ENCODE measurements around the gene RAB6A.
"Not testable (repeated sequence)": the region's sequence is repeated elsewhere in the genome, so short reads cannot be mapped to it uniquely, and the experiment has no call there.

Gene RAB6A

DNA sequence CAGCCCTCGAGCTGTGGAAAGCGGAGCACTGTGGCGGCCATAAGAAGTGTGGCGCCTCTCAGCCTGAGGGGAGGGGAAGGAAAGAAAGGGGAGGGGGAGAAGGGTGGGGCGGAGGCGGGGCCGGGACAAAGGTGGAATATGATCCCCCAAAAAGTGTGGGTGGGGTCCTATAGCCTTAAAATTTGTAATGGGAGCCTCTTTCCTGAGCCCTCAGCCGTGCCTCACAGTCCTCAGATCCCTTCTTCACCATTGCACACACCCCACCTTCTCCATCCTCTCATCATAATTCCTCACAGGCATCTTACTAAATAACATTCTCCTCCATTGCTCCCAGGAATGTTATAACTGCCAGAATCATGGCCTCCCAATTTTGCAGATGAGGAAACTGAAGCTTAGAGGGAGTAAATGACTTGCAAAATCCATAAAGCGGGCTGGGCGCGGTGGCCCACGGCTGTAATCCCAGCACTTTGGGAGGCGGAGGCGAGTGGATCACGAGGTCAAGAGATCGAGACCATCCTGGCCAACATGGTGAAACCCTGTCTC, 600 bp upstream of the RAB6A start:
- DNase-seq, result no peak

DNA sequence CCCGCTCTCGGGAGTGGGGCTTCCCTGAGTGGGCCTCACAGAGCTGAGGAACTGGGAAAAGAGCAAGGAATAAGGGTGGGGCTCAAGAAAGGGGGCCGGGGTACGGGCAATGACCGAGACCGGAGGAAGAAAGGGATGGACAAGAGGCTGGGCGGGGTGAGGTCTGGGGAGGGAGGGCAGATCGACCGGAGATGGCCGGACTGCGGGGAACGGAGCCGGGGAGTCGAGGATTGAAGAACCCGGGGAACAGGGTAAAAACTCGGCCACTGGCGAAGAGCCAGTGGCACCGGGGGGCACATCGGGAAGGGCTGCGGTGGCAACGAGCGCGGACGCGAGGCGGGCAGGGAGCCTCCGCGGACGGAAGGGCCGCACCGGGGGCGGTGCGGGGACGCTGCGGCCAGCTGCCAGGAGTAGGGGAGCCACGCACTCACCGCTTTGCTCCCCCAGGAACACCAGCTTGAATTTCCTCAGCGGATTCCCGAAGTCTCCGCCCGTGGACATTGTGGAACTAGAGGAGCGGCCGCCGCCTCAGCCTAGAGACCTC, 667 bp downstream of the RAB6A start:
- peak; percentile 43 for DNase-seq

DNA sequence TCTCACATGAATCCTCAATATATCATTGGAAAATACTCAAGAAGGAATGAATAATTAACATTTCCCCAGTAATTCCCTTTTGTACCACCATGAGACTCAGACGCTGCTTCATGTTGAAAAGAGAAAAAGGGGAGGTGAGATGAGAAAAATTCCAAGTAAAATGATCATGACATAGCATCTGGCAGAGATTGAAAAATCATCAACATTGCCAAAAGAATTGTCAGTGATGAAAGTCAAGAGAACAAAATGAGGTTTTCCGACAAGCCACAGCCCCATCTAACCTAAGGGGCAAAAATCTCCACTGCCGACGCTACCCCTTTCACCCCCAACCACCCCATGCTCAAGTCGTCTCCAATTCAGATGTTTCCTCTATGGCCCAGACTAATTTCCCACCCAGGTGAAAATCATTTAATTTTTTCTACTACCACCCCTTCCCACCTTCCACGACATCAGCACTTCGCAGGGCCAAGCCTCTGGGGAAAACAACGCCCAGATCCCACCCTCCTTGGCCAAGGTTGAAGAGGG, 1.2 kb downstream of the RAB6A start:
- DNase-seq, result no peak

DNA sequence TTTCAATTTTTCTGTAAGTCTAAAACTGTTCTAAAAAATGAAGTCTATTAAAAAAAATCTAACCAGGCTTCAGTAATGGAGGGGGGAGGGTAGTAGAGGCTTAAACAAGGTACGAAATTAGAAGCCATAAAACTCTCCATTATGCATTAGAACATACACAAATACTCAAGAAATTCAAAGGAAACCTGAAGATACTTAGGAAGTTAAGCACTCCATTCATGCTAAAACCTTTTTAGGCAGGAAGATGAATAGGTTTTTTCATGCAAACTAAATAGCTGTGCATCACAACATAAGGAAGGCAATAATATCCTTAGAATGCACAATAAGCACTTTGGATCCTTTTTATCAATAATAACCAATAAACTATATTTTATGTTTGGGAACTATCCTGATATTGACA, 2.4 kb downstream of the RAB6A start:
- DNase-seq, result no peak

DNA sequence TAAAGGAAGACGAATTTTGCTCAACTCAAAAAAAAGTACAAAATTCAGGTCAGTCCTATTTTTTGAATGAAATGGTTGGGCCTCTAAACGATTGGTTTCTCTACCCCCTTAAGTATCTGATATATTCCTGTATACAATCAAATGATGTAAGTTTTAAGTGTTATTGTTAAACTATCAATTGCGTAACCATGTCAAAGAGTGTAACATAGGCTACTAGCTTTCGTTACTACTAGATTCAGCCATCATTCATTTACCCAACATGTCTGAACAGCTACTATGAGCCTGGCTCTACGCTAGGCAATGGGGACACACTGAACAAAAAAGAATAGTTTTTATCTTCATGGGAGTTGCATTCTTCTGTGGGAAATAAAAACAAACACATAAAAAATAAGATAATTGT, 3.3 kb downstream of the RAB6A start:
- no peak for DNase-seq

DNA sequence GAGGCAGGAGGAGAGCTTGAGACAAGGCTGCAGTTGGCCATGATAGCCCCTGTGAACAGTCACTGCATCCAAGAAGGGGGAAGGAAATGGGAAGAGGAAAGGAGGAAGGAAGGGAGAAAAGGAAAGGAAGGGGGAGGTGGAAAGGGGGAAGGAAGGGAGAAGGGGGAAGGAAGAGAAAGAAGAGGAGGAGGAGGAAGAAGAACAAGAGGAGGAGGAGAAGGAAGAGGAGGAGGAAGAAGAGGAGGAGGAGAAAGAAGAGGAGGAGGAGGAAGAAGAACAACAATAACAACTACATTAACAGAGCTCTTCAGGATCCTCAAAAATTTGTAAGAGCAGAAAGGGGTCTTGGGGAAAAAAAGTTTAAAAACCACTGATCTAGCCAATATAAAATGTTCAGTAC, 5.2 kb downstream of the RAB6A start:
- DNase-seq, result no peak

DNA sequence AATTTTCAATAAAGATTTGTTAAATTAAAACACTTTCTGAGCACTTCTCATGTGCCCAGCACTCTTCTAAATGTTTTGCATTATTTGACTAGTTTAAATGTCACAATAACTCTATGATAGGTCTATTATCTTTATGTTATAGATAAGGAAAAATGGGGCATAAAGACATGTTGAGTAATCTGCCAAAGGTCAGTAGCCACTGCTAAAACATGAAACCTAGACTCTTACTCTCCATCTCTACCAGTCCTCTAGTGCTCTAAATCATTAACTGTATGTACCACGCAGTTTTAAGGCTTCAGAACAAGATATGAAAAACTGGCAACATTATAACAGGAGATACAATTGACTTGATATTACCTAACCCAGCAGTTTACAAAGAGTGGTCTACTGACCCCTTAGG, 6.9 kb downstream of the RAB6A start:
- DNase-seq, result no peak

DNA sequence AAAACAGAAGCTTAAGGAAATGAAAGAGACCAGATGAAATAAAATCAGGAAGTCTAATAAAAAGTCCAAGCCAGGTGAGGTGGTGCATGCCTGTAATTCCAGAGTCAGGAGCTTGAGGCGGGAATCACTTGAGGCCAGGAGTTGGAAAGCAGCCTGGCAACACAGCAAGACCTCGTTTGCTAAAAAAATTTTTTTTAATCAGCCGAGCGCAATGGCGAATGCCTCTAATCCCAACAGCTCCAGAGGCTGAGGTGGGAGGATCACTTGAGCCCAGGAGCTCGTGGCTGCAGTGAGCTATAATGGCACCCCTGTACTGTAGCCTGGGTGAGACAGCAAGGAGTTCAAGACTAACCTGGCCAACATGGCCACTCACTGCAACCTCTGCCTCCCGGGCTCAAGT, 8.0 kb downstream of the RAB6A start:
- no peak for DNase-seq

DNA sequence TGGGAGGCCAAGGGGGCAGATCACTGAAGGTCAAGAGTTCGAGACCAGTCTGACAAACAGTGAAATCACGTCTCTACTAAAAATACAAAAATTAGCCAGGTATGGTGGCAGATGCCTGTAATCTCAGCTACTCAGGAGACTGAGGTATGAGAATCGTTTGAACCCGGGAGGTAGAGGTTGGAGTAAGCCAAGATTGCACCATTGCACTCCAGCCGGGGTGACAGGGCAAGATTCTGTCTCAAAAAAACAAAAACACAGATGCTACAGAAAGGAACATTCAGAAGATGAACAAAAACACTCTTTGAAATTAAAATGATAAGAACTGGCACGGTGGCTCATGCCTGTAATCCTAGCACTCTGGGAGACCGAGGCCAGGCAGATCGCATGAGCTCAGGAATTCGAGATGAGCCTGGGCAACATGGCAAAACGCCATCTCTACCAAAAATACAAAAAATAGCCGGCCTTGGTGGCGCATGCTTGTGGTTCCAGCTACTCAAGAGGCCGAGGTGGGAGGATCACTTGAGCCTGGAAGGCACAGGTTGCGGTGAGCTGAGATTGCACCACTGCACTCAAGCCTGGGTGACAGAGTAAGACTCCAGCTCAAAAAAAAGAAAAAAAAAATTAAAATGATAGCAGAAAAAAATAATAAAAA, 8.5 kb downstream of the RAB6A start:
- no peak for DNase-seq

DNA sequence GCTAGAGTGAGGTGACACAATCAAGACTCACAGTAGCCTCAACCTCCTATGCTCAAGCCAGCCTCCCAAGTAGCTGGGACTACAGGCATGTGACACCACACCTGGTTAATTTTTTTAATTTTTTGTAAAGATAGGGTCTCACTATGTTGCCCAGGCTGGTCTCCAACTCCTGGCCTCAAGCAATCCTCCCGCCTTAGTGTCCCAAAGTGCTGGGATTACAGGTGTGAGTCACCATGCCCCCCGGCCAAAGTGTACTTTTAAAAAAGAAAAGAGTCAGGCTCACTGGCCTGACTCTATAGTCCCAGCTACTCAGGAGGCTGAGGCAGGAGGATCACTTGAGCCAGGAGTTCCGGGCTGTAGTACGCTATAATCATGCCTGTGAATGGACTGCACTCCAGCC, 10.0 kb downstream of the RAB6A start:
- not testable (repeated sequence) for DNase-seq

DNA sequence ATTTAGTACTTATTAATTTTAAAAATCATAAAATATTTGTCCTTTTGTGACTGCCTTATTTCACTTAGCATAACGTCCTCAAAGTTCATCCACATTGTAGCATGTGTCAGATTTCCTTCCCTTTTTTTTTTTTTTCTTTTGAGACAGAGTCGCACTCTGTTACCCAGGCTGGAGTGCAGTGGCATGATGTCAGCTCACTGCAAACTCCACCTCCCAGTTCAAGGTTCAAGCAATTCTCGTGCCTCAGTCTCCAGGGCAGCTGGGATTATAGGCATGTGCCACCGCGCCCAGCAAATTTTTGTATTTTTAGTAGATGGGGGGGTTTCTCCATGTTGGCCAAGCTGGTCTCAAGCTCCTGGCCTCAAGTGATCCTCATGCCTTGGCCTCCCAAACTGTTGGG, 10.6 kb downstream of the RAB6A start:
- no peak for DNase-seq

DNA sequence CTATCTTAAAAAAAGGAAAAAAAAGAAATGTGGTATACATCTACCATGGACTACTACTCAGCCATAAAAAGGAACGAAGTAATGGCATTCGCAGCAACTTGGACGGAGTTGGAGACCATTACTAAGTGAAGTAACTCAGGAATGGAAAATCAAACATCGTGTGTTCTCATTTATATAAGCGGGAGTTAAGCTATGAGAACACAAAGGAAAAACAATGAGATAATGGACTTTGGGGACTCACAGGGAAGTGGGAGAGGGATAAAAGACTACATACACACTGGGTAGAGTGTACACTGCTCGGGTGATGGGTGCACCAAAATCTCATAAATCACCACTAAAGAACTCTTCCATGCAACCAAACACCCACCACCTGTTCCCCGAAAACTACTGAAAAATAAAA, 11.8 kb downstream of the RAB6A start:
- no peak for DNase-seq

DNA sequence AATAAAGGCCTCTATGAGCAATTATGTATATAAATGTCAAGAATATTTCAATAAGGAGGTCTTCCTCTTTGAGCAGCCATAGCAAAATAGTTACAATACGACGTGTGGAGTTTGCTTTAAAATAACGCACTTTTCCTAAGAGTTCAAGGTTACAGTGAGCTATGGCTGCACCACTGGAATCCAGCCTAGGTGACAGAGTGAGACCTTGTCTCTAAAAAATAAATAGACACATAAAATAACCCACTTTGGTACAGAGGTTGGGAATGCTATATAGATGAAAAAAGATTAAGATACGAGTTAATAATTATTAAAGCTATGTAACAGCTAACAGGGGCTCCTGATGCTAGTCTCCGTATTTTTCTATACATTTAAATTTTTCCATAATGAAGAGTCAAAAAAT, 12.6 kb downstream of the RAB6A start:
- no peak for DNase-seq

DNA sequence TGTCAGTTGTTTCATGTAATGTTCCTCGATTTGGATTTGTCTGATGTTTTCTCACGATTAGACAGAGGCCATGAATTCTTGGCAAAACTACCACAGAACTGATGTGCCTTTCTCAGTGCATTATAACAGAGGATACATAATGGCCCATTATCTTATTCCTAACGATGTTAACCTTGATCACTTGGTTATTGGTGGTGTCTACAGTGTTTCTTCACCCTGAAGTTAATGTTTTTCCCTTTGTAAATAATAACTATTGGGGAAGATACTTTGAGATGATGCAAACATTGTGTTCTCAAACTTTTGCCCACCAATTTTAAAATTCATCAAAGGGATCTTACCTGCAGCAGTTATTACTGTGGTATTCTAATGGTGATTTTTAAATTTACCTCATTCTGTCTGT, 13.1 kb downstream of the RAB6A start:
- DNase-seq, result no peak

DNA sequence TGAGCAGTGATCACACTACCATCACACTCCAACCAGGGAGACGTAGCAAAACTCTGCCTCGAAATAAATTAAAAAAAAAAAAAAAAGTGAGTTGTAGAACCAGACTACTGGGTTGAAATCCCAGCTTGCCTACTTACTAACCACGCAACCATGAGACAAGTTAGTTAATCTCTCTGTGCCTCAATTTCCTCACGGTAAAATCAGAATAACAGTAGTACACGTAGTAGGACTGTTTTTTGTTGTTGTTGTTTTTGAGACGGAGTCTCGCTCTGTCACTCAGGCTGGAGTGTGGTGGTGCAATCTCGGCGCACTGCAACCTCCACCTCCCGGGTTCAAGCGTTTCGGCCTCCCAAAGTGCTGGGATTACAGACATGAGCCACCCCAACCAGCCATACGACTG, 14.2 kb downstream of the RAB6A start:
- no peak for DNase-seq

DNA sequence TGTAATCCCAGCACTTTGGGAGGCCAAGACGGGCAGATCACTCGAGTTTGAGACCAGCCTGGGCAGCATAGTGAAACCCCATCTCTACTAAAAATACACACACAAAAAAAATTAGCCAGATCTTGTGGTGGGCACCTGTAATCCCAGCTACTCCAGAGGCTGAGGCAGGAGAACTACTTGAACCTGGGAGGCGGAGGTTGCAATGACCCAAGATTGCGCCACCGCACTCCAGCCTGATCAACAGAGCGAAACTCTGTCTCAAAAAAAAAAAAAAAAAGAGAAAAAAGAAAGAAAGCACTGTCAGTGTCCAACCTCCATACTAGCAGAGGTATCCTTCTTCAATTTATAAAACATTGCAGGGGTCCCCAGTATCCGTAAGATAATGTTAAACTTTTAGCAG, 17.8 kb downstream of the RAB6A start:
- DNase-seq, result no peak

DNA sequence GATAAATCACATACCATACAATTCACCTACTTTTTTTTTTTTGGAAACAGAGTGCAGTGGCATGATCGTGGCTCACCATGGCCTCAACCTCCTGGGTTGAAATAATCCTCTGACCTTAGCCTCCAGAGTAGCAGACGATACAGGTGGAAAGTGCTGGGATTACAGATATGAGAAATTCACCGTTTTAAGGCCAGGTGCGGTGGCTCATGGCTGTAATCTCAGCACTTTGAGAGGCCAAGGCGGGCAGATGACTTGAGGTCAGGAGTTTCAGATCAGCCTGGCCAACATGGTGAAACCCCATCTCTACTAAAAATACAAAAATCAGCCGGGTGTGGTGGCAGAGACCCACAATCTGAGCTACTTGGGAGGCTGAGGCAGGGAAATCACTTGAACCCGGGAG, 24.9 kb downstream of the RAB6A start:
- DNase-seq, result not testable (repeated sequence)

DNA sequence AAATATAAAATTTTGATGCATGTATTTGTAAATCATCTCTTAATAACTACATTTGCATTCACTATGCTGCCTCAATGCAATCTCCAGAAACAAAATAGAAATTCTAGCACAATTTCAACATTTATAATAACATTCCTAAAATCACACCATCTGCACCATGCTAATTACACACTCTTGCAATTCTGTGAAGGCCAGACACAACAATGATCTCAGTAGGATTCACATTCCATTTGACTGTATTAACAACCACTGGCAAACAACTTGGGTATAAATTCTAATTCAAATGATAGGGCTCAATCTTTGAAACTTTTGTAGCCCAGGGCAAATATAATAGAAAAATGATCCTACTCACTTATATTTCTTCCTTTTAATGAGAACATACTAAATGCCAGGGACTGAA, 25.9 kb downstream of the RAB6A start:
- no peak for DNase-seq

DNA sequence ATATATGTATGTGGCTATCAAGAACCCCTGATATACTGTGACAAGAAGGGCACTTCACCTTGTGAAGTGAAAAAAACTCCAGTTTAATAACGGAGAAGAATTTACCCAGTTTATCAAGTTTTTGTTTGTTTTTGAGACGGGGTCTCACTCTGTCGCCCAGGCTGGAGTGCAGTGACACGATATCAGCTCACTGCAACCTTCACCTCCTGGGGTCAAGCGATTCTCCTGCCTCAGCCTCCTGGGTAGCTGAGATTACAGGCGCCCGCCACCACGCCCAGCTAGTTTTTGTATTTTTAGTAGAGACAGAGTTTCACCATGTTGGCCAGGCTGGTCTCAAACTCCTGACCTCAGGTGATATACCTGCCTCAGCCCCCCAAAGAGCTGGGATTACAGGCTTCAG, 26.9 kb downstream of the RAB6A start:
- DNase-seq, result not testable (repeated sequence)

DNA sequence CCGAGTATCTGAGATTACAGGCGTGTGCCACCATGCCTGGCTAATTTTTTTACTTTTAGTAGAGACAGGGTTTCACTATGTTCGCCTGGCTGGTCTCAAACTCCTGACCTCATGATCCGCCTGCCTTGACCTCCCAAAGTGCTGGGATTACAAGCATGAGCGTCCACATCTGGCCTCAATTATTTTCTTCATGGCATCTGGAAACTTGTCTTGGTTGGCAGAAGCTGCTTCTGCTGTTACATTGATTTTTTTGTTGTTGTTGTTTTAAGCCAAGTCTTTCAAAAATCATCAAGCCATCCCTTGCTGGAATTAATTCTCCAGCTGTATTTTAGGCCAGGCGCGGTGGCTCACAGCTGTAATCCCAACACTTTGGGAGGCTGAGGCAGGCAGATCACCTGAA, 27.9 kb downstream of the RAB6A start:
- not testable (repeated sequence) for DNase-seq

DNA sequence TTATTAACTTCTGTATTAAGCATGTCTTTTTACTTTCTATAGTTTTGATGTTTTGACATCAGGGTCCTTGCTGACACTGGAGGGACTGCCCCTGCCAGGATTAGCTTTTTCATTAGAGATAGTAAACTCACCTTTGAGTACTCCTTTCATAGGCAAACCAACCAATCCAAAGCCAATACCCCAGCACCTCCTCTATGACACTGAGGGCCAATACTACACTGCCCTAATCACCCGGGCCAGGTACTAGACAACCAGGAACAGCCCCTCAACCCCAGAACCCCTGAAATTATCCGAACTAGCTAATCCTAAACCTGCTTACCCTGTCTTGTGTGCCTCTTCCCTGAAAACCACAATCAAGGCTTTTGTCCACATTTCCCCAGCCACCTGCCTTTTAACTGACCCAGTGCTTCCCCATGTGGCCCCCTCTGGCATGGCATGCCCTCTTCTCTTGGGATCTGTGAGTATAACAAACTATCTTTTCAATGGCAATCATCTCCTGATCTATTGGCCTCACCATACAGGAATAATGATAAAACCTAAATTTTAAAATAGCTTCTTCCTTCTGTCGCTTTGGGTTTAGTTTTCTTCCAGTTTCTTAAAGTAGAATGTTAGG, 31.2 kb downstream of the RAB6A start:
- peak; percentile 36 for DNase-seq

DNA sequence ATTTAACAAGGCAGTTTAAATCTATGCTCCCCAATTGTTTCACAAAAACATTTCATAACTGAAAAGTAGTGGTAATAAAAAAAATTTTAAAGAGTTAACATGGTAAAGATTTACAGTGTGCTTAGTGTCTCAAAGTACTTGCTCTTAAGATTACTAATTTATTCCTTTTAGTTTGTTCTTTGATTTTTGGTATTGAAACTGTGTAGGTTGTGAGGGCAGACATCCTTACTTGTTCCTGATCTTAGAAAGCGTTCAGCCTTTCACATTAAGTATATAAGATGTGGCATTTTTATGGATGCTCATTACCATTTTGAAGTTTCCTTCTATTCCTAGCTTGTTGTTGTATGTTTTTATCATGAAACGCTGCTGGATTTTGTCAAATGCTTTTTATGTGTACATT, 32.9 kb downstream of the RAB6A start:
- DNase-seq, result no peak

DNA sequence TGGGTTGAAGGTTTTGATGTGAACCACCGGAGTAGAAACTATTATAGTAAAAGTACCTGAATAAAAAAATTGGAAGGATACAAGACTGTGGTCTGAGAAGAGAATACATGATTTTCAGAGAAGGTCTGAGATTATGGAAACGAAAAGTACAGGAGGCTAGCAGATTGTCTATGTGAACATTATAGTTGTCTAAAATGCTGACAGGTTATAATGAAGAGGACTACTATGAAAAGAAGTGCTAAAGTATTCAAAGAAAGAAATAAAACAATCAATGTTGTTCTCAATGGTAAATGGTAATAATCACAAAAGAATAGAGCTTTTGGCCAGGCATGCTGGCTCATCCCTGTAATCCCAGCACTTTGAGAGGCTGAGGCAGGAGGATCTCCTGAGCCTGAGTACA, 34.0 kb downstream of the RAB6A start:
- DNase-seq, result no peak

DNA sequence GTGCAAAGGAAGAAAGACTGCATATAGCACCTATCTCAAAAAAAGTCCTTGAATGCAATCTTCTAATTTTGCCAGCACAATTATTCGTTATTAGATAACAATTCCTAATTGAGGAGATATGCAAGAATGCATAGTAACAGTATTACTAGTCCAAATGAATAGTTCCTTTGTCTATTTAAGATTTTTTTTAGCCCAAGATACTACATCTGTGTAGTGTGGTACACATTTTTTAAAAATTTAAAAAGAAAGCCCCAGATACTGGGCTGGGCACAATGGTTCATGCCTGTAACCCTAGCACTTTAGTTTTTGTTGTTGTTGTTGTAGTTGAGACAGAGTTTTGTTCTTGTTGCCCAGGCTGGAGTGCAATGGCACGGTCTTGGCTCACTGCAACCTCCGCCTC, 43.7 kb downstream of the RAB6A start:
- DNase-seq, result no peak
